Amygdala (tissue), 56 donors: ENCODE measurements around the gene HTT.

ENCODE experiments used
- DNase-seq, 56 donors: peaks; one replicate each; lab custom pipeline; 2025; lab: John Stamatoyannopoulos, UW

HTT gene

DNA sequence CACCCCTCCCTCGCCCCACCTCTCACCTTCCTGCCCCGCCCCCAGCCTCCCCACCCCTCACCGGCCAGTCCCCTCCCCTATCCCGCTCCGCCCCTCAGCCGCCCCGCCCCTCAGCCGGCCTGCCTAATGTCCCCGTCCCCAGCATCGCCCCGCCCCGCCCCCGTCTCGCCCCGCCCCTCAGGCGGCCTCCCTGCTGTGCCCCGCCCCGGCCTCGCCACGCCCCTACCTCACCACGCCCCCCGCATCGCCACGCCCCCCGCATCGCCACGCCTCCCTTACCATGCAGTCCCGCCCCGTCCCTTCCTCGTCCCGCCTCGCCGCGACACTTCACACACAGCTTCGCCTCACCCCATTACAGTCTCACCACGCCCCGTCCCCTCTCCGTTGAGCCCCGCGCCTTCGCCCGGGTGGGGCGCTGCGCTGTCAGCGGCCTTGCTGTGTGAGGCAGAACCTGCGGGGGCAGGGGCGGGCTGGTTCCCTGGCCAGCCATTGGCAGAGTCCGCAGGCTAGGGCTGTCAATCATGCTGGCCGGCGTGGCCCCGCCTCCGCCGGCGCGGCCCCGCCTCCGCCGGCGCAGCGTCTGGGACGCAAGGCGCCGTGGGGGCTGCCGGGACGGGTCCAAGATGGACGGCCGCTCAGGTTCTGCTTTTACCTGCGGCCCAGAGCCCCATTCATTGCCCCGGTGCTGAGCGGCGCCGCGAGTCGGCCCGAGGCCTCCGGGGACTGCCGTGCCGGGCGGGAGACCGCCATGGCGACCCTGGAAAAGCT, at the start of gene HTT, which contains the start of gene HTT-AS:
Gene HTT, plus strand, starts transcription at position 604 of the 768 bp plus-strand sequence. Its CDS starts 145 bp downstream, at position 749.
Gene HTT-AS, minus strand, starts transcription at position 461 of the 768 bp plus-strand sequence.
- DNase-seq: peak; percentile 82 to 100 (median 97)

DNA sequence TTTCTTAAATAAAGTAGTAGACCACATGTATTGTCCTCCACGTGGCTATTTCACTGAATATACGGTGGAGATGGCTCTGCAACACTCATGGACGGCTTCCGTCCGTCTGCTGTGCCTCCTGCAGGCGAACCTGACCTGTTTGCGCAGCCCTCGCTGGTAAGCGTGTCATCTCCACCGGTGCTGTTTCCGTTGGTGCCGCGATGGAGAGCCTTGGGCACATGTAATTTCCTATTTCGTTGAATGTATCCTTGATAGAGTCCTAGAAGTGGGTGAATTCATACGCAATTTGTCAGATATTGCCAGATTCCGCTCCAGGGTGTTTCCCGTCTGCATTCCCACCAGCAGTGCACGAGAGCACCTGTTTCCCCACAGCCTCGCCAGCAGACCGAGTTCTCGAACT, 48.6 kb upstream of the HTT start:
- no peak for DNase-seq

DNA sequence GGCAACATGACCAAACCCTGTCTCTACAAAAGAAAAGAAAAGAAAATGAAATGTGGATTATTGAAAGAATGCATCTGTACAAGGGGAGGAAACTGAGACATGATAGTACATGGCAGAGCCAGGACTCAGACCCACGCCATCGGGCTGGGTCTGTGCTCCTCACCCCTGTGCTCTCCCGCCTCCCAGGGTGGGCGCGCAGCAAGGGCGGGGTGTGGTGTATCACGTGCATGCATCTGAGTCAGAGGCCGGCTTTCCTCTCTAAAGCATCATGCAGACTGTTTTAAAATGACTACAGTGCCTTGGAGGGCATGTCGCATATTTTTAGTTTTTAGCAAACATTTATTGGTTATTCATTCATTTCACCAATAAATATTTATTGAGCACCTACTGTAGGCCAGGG, 47.9 kb upstream of the HTT start:
- no peak for DNase-seq

DNA sequence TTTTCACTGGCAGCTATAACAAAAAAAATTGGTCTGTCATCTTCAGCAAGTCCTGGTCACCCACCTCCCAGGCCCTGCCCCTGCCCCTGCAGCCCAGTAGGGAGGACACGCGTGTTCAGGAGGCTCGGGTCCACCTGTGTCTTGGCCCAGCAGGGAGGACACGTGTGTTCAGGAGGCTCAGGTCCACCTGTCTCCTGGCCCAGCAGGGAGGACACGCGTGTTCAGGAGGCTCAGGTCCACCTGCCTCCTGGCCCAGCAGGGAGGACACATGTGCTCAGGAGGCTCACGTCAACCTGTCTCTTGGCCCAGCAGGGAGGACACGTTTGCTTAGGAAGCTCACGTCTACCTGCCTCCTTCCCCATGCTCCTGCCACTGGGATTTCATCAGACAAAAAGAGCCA, 45.0 kb upstream of the HTT start:
- DNase-seq: no peak

DNA sequence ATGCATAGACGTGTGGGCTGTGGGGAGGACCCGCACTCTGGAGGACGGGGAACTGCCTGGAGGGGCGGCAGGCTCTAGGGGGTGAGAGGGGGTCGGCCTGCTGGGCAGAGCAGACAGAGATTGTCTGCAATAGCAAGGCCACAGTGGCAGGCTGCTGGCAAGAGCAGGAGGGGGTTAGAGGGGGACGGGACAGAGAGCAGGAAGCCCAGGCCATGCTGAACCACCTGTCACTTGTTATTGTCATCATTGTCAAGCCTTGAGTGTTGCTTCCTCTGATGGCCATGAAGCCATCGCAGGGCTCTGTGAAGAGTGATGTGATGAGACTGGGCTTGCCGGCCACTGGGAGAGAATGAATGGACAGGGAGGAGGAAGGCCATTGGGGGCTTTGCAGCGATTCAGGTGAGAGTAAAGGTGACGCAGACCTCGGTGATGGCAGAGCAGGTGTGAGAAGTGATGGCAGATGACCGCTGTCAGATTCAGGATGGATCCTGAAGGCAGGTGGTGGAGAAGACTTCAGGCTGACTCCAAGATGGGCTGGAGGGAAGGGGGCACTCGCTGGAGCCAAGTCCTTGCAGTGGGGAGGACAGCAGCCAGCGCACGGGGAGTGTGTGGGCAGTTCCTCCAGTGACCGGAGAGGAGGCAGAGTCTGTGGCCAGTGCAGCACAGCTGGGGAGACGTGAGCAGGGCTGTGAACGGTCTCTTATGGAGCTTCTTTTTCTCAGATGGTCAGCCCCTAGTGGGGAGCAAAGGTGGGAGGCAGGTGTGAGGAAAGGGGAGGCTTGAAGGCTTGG, 43.7 kb upstream of the HTT start:
- DNase-seq: no peak

DNA sequence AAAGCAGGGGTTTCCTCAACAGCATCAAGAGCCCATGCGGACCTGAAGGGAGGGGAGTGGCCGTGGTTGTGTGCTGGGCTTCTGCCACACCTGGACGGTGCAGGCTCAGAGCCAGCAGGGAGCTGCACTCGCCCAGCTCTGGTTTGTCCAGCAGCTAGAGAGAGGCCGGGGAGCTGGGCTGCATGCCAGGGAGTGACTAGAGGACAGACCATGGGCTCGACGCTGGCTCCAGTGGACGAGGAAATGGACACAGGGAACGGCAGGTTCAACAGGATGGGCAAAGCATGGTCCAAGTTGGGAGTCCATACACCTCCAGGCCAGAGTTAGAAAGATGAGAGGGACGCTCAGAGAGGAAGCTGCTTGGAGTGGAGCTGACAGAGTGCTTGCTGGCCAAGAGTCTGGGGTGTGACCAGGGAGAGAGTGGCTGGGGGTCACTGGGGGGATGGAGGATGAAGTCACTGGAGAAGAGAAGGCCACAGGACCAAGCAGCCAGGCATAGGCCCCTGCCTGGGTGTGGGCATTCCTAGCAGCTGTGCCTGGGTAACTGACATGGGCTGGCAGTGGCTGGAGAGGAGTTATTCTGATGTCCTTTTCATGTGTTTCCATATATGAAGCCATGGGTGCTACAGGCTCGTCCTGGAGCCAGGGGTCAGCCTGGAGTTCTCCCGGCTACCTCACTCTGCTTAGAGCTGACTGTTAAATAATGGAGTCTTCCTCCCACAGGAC, 43.0 kb upstream of the HTT start:
- DNase-seq: no peak

GRCh38 chr4:3034231-3034630, 40.2 kb upstream of the HTT start:
- DNase-seq: no peak

DNA sequence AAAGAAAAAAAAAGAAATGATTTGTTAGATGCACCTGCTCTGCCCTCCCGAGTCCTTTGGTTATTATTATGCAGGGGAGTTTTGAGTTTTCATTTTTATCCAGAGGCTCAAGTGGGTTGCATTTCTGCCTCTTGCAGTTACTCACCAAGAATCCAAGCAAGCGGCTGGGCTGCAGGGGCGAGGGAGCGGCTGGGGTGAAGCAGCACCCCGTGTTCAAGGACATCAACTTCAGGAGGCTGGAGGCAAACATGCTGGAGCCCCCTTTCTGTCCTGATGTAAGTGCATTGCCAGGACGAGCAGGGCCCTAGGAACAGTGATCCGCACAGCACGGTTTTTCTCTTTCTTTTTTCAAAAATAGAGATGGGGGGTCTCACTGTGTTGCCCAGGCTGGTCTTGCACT, 39.2 kb upstream of the HTT start:
- no peak for DNase-seq

- DNase-seq: no peak
Measured at GRCh38 chr4:3035674-3036073, 38.8 kb upstream of the HTT start.

DNA sequence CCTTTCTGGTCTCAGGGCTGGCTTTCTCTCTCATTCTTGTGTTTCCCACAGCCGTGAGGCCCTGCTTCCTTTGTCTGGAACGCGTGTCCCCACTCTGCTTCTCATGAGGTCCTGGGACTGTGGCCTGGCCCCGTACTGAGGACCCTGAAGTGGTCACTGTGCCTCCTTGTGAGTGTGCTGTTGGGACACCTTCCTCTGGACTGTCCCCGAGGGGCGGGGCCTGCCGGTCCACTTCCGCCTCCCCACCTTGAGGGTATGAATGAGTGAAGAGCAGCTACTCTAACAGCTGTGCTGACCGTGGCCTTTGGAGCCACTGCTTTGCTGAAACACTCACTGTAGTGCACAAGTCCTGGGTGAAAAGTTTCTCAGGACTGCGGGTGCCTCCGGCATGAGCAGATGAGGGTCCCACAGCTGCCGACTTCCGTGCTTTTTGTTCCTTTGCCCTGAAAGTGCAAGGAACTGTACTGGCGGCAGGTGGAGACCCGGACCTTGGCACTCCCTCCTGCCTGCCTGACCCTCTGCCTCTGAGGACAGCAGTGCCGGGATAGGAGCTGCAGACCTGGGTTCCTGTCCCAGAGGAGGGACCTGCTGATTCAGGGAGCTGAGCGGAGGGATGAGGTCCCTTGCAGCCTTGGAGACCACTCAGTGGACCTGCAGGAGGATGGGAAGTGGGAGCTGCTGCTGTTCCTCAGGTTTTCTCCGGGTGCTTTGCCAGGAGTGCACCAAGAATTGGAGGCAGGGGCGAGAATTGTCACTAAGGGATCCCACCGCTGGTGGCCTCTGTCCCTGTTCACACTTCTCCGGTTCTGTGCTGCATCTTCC, 38.1 kb upstream of the HTT start:
- no peak for DNase-seq

DNA sequence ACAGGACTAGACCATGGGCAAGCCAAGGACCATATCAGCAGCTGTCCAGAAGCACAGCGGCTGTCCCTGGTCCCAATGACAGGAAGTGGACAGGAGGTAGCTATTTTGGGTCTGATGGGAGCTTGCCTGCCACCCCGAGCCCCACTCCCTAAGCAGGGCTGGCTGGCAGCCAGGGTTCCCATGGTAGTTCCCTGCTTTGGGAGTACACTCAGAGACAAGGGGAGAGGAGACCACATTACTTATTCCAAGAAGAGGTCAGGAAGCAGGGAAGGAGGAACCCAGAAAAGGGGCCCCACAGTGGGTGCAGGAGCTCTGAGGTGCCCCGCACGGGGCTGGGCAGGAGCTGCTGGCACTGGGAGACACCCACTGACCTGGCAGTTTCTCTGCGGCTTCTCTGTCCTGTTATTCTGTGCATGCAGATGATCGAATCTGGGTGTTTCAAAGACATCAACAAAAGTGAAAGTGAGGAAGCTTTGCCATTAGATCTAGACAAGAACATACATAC, 36.5 kb upstream of the HTT start:
- no peak for DNase-seq

GRCh38 chr4:3039706-3040366, 34.6 kb upstream of the HTT start:
- DNase-seq: no peak

DNA sequence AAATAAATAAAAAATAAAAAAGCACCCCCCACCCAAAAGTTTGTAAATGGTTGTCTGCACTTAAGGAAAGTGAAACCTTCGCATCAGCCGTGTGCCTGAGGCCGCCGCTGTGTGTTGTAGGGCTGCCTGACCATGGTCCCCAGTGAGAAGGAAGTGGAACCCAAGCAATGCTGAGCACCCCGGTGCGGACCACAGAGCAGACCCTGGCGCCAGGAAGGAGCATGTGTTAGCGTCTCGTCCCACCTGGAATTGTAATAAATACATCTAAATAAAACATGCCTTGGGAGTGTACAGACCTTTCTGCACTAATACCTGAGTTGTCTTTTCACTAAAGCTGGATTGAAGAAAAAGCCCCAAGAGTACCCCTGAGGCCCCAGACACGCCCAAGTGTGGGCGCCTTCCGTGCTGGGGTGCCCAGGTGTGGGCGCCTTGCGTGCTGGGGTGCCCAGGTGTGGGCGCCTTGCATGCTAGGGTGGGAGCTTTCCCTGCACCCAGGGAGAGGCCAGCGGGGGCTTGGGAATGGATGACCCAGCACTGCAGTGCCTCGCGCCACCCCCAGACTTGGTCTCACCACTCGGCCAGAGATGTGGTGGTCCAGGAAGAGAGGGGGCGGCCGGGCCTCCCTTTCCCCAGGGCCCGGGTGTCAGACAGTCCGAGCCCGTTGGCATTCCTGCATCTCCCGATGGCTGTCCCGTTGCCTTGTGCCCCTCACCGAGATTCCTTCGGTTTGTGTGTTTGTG, 33.9 kb upstream of the HTT start:
- no peak for DNase-seq

DNA sequence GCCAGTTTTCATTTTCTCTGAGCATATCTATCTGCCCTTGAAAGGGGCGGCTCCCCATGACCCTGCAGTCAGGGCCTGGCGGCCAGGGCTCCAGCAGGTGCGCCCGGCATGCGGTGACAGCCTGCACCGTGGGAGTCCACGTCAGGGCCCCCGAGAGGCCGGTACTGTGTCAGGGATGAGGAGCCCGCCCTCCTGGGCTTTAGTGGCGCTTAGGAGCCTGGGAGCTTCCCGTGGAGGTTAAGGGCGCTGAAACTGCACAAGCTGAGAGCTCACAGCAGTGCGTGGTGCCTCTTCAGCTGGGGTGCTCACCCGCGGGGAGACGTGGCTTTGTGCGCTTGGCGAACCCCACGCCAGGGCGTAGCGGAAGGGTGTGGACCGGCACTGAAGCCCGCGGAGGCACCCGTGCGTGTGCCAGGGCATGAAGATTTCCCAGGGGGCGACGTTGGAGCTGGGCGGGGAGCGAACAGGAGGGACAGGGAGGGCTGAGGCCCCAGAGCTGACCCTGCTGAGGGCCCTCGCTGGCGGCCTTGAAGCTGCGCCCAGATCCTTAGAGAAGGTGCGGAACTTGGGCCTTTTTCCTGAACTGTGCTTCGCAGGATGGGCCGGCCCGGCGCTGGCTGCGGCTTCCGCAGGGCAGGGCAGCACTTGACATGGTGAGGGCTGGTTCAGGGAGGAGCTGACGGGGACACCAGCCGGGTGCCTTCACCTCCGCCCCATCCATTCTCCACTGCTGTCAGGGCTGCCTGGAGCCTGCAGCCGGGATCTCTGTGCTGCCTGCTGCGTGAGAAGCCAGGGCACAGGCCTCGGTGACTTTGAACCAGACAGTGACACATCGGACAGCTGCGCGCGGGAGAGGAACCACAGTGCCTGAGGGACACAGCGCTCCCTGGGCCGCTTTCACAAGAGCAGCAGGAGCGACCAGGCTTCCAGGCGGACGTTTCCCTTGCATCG, 33.0 kb upstream of the HTT start:
- peak in 12 of 56 donors; percentile 2 to 49 (median 23) for DNase-seq

DNA sequence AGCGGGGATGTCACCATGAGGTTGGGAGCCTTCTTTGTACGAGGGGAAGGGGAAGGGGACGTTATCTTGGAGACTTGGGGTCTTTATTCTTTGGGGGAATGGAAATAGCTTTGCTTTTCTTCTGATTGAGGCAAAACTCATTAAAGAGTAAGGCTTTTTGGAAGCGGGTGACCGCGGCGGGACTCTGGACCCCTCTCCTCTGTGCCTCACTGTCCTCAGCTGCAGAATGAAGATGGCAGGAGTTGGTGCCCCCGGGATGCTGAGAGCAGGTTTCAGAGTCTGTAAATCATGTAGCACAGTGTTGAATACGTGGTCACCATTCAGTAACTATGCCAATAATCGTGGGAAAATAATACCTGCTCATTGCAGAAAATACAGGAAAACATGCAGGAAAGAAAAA, 32.3 kb upstream of the HTT start:
- DNase-seq: no peak

DNA sequence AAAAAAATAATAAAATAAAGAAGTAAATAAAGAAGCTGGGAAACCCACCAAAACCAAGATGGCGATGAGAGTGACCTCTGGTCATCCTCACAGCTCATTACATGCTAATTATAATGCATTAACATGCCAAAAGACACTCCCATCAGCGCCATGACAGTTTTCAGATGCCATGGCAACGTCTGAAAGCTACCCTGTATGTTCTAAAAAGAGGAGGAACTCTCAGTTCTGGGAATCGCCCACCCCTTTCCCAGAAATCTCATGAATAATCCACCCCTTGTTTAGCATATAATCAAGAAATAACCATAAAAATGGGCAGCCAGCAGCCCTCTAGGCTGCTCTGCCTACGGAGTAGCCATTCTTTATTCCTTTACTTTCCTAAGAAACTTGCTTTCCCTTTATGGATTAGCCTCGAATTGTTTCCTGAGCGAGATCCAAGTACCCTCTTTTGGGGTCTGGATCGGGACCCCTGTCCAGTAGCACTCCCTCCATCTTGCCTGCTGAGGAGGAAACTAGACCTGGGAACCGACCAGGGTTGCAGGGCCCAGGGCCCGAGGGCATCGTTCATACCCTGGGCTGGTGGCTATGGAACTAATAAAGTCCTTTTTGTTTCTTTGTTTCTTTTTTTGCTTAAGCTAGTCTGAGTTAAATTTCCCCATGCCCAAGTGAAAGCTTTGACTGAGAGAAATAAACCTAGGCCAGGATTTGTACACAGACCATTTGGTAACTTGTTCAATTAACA, 31.0 kb upstream of the HTT start:
- DNase-seq: no peak
